HFF-Myc (cell line): ENCODE measurements around the gene DENND1A.

Source experiments
- DNase-seq: peaks from one replicate; pipeline ENCODE4 v3.0.0-alpha.2; 2011; ENCODE audit warnings: low read depth; ENCODE audit errors: extremely low read depth
- H3K4me3 ChIP-seq: replicated peaks from 2 replicates; pipeline ENCODE4 v1.5.1; 2011; ENCODE audit warnings: low read depth, mild to moderate bottlenecking, control low read depth, low read length
- TF ChIP-seq, protein P1 (sequence below): IDR thresholded peaks from 2 replicates; pipeline ENCODE4 v1.5.1; 2012; ENCODE audit warnings: mild to moderate bottlenecking, low read depth, low read length, control low read depth; ENCODE audit errors: missing control alignments

DENND1A gene

DNA sequence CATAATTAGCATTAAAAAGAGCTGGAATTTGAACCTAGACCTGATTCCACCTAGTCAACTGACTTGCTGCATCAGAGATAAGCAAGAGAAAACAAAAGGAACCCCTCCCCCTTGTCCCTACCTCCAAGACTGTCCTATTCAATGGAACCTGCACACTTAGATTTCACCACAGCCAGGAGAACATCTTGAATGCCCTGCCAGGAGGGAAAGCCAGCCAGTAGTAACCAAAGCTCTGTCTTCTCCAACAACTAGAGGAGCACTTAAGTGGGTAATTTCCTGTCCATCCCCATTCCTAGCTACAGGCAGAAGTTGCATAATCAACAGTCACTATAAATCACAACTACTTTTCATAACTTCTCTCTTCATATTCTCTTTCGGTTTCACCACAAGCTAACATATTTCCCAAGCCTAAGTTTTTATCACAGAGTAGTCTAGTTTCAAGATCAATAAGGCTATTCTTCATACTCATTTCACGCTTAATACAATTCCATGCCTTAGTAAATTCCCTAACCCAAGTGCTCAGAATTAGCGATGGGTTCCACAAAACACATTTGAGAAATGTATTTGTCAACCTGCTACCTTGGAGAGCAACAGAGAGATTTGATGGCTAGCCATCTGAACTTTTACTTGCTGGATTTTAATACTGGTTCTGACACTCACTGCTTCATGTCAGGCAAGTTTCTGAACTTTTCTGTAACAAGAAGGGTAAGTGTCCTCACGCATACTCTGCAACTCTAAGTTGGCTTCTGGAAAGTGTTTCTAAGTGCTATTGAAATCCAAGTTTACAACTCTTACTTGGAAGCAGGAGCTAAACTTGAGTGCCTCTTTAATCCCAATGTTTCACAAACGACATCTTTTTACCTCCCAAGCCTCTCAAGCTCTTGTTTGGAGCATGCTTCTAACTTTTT, 2.0 kb downstream of the DENND1A start:
- DNase-seq, result no peak
- peak overlapping the region; percentile 87 for H3K4me3 ChIP-seq

GRCh38 chr9:123926941-123927340, 3.0 kb downstream of the DENND1A start:
- no peak for DNase-seq
- H3K4me3 ChIP-seq, result peak overlapping the region; percentile 87; the same call in 1 of the 2 replicates
- TF ChIP-seq, protein P1, sequence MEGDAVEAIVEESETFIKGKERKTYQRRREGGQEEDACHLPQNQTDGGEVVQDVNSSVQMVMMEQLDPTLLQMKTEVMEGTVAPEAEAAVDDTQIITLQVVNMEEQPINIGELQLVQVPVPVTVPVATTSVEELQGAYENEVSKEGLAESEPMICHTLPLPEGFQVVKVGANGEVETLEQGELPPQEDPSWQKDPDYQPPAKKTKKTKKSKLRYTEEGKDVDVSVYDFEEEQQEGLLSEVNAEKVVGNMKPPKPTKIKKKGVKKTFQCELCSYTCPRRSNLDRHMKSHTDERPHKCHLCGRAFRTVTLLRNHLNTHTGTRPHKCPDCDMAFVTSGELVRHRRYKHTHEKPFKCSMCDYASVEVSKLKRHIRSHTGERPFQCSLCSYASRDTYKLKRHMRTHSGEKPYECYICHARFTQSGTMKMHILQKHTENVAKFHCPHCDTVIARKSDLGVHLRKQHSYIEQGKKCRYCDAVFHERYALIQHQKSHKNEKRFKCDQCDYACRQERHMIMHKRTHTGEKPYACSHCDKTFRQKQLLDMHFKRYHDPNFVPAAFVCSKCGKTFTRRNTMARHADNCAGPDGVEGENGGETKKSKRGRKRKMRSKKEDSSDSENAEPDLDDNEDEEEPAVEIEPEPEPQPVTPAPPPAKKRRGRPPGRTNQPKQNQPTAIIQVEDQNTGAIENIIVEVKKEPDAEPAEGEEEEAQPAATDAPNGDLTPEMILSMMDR, result no peak

More for the DNA sequence above, 2.0 kb downstream of the DENND1A start:
- TF ChIP-seq, protein P1, result no peak

DNA sequence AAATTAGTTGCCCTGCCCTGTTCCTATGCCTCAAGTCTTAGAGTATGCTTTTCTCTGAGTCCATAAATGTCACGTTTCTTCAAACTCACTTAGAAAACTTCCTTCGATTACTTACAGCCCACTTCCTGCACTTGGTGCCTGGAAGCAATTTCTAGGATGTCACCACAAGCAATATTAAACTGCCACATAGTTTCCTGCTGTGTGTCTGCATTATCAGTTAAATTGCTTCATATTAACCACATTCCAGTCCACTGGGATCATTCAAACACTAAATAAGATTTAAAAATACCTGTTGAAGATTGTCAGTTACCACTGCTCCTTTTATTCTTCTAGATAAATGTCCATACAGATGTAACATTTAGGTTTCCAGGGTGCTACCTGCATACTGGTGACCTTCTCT, 4.1 kb downstream of the DENND1A start:
- TF ChIP-seq, protein P1, result no peak
- H3K4me3 ChIP-seq, result no peak overlapping the region
- peak; percentile 48 for DNase-seq

- DNase-seq, result no peak
- no peak overlapping the region for H3K4me3 ChIP-seq
- TF ChIP-seq, protein P1, result no peak
Measured at GRCh38 chr9:123925161-123925560, 4.8 kb downstream of the DENND1A start.

DNA sequence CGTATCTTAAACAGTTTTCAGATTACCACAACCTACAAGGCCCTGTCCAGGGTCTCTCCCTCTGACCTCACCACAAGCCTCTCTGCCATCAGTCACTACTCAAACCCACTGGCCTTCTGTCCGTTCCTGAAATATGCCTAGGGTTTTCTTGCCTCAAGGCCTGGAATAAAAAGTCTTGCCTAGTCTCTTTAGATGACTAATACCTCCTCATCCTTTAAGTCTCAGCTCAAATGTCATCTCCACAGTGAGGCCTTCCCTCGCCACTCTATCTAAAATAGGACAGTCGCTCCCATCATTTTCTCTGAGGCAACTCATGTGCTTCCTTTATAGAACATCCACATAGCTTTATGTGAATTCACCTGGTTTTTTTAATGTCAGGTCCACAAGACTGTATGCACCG, 5.2 kb downstream of the DENND1A start:
- no peak overlapping the region for H3K4me3 ChIP-seq
- TF ChIP-seq, protein P1, result no peak
- DNase-seq, result no peak

DNA sequence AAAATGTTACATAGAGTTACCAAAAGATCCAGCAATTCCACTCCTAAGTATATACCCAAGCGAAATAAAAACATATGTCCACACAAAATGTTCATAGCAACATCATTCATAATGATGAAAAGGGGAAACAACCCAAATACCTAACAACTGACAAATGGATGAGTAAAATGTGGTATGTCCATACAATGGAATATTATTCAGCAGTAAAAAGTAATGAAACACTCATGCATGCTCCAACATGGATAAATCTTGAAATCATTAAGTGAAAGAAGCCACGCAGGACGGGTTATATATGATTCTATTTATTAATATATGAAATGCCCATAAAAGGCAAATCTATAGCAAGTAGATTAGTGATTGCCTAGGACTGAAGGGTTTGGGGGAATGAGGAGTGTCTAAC, 6.0 kb downstream of the DENND1A start:
- no peak for DNase-seq
- TF ChIP-seq, protein P1, result no peak
- no peak overlapping the region for H3K4me3 ChIP-seq
